Forelimb muscle (tissue), 1 donor: ENCODE measurements around the gene PNMA5. TPM values are rescaled to one million over a fixed set of nuclear protein-coding genes. Genes with fewer than 3 reads are reported as not detected.
"Not testable (repeated sequence)": the region's sequence is repeated elsewhere in the genome, so short reads cannot be mapped to it uniquely, and the experiment has no call there.

ENCODE experiments used
- DNase-seq: peaks from one replicate; pipeline ENCODE4 v3.0.0-alpha.2; 2013; ENCODE audit warnings: low read depth
- polyA plus RNA-seq: library from polyadenylated mRNA; unstranded; fragments of 120-200 nt; gene quantifications from one replicate; pipeline ENCODE4 v1.2.1, GENCODE V29; 2013; ENCODE audit not compliant: insufficient read length

The PNMA5 gene
- not detected for polyA plus RNA-seq

GRCh38 chrX:152993933-152994332, at the start of gene PNMA5:
TSS of gene PNMA5 (minus strand) at chrX:152994116. CDS start at chrX:152991598, 2,518 bp downstream.
- DNase-seq: no peak

- DNase-seq: no peak
Observed at GRCh38 chrX:153032397-153033118, 38.6 kb upstream of the PNMA5 start.

DNA sequence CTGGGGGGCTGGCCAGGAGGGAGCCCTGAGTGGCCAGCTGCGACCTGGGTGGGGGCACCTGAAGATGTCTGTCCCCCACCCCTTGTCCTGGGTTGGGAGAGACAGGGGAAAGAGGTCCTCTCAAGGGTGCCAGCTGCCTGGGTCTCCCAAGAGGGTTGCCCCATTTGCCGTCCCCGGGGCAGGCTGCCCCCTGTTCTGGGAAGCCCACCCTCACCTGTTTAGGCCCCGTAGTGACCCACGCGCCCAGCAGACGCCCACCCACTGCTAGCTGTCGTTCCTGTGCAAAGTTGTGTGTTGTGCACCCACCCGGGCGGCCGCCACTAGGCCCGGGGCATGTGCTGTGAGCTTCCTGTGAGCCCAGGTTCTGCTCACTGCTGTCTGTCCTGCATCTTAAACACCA, 36.9 kb upstream of the PNMA5 start:
- DNase-seq: no peak

- no peak for DNase-seq
Observed at GRCh38 chrX:153029875-153030274, 36.0 kb upstream of the PNMA5 start.

DNA sequence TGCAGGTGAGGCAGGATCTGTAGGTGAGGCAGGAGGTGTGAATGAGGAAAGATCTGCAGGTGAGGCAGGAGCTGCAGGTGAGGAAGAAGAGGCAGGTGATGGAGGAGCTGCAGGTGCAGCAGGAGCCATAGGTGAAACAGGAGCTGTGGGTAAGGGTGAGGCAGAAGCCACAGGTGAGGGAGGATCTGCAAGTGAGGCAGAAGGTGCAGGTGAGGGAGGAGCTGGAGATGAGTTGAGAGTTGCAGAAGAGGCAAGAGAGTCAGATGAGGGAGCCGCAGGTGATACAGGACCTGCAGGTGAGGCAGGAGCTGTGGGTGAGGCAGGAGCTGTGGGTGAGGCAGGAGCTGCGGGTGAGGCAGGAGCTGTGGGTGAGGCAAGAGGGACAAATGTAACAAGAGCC, 35.2 kb upstream of the PNMA5 start:
- DNase-seq: no peak

- not testable (repeated sequence) for DNase-seq
Observed at GRCh38 chrX:153028487-153028886, 34.6 kb upstream of the PNMA5 start.

GRCh38 chrX:153026501-153026900, 32.6 kb upstream of the PNMA5 start:
- not testable (repeated sequence) for DNase-seq

GRCh38 chrX:153019166-153019565, 25.2 kb upstream of the PNMA5 start:
- no peak for DNase-seq

GRCh38 chrX:153017174-153017573, 23.3 kb upstream of the PNMA5 start:
- not testable (repeated sequence) for DNase-seq

DNA sequence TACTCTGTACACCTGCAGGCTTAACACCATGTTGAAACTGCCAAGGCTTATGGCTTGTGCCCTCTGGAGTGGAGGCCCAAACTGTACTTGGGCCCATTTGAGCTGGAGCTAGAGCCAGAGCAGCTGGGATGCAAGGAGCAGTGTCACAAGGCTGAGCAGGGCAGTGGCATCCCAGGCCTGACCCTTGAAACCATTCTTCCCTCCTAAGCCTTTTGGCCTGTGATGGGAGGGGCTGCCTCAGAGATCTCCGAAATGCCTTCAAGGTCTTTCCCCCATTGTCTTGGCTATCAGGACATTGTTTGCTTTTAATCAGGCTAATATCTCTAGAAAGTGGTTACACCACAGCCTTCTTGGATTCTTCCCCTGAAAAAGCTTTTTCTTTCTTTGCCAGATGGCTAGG, 10.9 kb upstream of the PNMA5 start:
- DNase-seq: no peak

- DNase-seq: no peak
Observed at GRCh38 chrX:153003981-153004380, 10.1 kb upstream of the PNMA5 start.

- DNase-seq: not testable (repeated sequence)
Observed at GRCh38 chrX:153002182-153002581, 8.3 kb upstream of the PNMA5 start.

DNA sequence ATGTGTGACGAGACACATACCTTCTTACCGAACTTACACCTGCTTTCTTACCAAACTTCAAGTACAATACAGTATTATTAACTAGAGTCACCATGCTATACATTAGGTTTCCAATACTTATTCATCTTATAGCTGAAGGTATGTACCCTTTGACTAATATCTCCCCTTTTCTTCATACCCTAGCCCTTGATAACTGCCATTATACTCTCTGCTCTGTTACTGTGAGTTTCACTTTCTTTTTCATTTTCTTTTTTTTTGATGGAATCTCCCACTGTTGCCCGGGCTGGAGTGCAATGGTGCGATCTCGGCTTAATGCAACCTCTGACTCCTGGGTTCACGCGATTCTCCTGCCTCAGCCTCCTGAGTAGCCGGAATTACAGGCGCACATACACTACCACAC, 3.4 kb upstream of the PNMA5 start:
- DNase-seq: no peak

DNA sequence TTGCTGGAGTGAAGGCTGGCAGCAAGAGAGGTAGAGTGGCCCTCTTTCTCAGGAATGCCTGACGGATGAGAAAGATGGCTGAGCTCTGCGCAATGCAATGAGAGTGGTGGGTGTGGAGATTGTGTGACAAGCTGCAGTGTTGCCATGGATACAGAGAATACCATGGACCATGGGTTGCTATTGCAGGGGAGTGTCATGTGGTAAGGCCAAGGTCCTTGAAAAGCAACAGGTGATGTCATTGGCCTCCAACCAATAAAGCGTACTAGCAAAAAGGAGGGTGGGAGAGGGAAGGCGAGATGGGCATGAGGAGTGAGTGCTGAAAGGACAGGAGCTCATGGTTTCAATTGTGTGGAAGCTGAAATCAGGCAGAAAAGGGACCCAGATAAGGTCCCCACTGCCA, 1.8 kb downstream of the PNMA5 start:
- no peak for DNase-seq

- DNase-seq: no peak
Observed at GRCh38 chrX:152991123-152991522, 2.8 kb downstream of the PNMA5 start.

DNA sequence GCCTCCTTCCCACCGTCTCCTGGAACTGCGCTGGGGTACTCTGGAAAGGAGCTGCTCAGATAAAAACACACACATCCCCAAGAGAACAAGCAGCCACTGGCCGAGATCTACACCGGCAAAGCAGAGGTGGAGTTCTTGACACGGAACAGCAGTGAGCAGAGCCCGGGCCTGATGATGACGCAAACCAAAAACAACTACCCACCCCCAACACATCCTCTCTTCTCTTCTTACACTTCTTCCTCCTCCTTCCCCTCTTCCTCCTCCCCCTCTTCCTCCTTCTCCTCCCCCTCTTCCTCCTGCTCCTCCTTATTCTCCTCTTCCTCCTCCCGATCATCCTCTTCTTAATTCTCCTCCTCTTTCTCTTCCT, 4.6 kb downstream of the PNMA5 start:
- DNase-seq: no peak

DNA sequence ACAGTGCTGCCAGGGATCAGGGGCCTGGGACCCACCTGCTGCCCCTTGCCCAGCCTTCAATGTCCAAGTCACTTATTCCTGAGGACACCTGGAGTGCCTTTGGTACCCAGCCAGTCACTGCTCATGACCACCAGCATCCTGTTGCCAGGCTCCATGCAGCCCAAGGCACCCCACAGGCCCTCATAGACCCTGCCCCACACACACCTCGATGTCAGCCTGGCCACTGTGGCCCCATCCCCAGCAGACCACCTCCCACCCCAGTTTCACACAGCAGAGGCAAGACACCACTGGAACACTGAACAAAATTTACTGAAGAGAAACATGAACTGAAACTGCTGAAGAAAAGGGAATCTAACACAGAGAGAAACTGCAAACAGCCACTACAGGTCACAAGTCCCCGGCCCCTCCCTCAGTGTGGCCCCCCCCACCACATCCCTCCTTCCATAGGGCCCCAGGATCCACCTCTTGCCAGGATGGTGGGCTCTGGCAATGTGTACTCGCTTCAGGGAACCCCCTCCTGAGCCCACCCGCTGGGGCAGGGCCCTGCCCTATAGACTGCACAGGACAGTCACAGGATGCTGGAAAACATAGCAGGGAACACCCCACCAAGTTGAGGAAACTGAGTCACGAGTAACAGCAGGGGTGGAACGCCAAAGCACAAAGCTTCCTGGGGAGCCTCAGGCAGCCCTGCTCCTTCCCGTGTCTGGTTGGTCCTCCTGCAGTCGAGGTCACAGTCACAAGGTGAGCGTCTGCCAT, 5.2 kb downstream of the PNMA5 start:
- DNase-seq: no peak

DNA sequence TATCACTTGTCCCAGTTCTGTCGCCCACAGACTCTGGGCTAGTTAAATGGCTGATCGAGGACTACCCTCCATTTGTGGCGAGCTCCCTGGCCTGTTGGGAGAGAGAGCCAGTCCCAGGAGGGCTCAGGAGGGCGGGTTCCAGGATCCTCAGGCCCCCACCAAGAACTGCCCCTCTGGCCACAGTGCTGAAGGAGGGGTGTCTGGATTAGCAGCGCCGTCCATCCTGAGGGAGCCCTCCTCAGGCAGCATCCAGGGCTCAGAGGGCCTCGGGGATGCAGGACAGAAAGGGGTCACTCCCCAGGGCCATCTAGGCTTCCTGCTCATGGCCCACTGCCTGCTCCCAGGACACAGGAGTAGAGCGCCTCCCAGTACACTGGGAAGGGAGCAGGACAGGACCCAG, 6.1 kb downstream of the PNMA5 start:
- no peak for DNase-seq

DNA sequence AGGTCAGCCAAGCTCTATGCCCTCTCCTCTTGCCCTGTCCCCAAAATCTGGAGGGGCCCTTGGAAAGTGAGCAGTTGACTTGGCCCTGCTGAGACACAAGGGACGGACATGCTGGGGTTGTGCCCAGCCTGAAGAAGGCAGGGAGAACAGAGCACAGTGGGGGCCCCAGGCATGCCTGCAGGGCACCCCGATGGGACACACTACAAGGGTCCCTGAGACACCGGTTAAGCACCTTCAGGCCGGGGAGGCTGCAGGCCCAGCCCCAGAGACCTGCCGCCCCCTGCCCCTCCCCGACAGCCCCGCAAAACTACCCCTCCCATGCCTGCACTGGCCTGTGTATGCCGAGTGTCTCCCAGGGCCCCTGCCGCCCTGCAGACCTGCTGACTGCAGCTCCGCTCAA, 6.8 kb downstream of the PNMA5 start:
- not testable (repeated sequence) for DNase-seq

DNA sequence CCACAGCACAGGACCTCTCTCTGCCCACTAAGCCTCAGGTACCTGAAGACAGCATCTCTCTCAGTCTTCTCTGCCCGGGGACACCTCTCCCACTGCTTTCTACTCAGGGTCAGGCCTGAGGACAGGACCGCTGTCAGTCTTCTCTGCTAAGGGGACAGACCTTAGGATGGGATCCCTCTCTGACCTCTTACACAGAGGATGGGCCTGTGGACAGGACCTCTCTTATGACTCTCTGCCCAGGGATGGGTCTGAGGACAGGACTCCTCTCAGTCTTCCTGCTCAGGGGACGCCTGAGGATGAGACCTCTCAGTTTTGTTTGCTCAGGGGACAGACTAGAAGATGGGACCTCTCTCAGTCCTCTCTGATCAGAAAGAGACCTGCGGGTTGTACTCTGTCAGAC, 8.5 kb downstream of the PNMA5 start:
- not testable (repeated sequence) for DNase-seq

DNA sequence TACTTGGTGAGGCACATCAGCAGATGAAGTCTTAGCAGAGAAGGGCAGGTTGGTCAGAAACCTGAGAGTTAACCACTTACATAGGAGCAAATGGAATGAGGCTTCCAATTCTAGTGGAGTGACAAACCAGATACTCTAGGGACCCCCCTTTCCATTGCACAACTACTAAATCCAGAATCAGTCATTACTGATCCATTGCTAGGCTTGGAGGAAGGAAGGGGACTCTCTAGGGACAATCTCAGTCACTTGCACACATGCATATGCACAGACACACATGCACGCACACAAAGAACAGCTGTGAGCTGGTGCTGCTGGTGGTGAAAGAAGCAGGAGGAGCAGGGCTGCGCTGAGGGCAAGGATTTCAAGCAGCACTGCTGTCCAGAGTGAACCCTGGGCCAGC, 25.7 kb downstream of the PNMA5 start:
- no peak for DNase-seq

DNA sequence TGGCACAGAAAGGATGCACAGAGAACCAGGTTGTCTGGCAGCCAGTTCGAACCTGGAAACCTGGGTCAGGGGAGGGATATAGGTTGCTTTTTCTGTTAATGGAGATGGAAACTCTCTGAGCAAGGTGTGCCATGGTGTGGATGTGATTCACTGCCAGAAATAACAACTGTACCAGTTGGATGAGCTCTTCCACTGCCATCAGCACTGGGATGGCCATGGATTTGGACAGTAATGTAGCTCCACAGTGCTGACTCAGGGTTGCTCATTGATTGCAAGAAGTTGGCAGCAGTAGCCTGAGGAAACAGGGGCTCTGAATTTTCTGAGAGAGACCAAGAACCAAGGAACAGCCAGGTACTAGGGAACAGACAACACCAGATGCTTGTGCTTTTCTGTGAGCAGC, 33.8 kb downstream of the PNMA5 start:
- no peak for DNase-seq

DNA sequence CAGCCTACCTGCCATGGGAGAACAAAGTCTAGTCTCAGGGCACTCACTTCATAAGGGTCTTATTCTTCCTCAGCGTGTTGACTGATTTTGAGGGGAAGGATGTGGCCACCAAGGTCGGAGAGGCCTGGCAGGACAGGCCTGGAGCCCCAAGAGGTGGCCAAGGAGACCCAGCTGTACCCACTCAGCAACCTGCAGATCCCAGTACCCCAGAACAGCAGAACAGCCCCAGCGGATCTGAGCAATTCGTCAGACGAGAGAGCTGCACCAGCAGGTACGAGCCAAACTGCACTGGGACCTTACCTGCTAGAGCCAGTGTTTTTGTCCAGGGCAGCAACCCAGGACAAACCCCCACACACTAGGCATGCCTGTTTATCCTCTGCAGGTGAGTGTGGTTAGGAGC, 34.3 kb downstream of the PNMA5 start:
- DNase-seq: no peak
